CD4-positive, alpha-beta T cell treated with Interleukin-4 for 4 hours (primary cell): Measurements from ENCODE around the gene PRDM11.

Source experiments
- DNase-seq: peaks from one replicate; pipeline ENCODE4 v3.0.0-alpha.2; 2020

Gene PRDM11

GRCh38 chr11:45178890-45179671 lies 32.6 kb downstream of the PRDM11 start:
- DNase-seq: no peak

- DNase-seq: no peak
Observed at GRCh38 chr11:45179686-45180178, 33.3 kb downstream of the PRDM11 start.

- no peak for DNase-seq
Observed at GRCh38 chr11:45180179-45180847, 33.9 kb downstream of the PRDM11 start.

- peak; percentile 10 for DNase-seq
Observed at GRCh38 chr11:45180848-45181192, 34.4 kb downstream of the PRDM11 start.

GRCh38 chr11:45181193-45181888 lies 34.9 kb downstream of the PRDM11 start:
- no peak for DNase-seq

- no peak for DNase-seq
Observed at GRCh38 chr11:45181889-45182550, 35.6 kb downstream of the PRDM11 start.

- DNase-seq: no peak
Observed at GRCh38 chr11:45182902-45183301, 36.5 kb downstream of the PRDM11 start.

- DNase-seq: no peak
Observed at GRCh38 chr11:45184640-45185039, 38.2 kb downstream of the PRDM11 start.

GRCh38 chr11:45185228-45185729 lies 38.8 kb downstream of the PRDM11 start:
- no peak for DNase-seq

GRCh38 chr11:45187375-45187774 lies 40.9 kb downstream of the PRDM11 start:
- DNase-seq: no peak

- DNase-seq: no peak
Observed at GRCh38 chr11:45188127-45188526, 41.7 kb downstream of the PRDM11 start.

GRCh38 chr11:45189230-45189629 lies 42.8 kb downstream of the PRDM11 start:
- DNase-seq: no peak

- no peak for DNase-seq
Observed at GRCh38 chr11:45193695-45194094, 47.3 kb downstream of the PRDM11 start.

- DNase-seq: no peak
Observed at GRCh38 chr11:45204761-45205160, 58.3 kb downstream of the PRDM11 start.

GRCh38 chr11:45205978-45206377 lies 59.5 kb downstream of the PRDM11 start:
- no peak for DNase-seq

- DNase-seq: no peak
Observed at GRCh38 chr11:45208135-45208534, 61.7 kb downstream of the PRDM11 start.

GRCh38 chr11:45209000-45209879 lies 62.8 kb downstream of the PRDM11 start:
- no peak for DNase-seq

GRCh38 chr11:45209891-45210699 lies 63.7 kb downstream of the PRDM11 start:
- DNase-seq: no peak

GRCh38 chr11:45210846-45211245 lies 64.4 kb downstream of the PRDM11 start:
- no peak for DNase-seq

GRCh38 chr11:45211732-45212131 lies 65.3 kb downstream of the PRDM11 start:
- DNase-seq: no peak
